HTR-8/SVneo (cell line): Measurements from ENCODE around the gene LRRC32.

Source experiments
- DNase-seq: peaks from one replicate; pipeline ENCODE4 v3.0.0; 2011; ENCODE audit warnings: low spot score, mixed read lengths; ENCODE audit not compliant: insufficient read length
- FAIRE-seq: peaks from 2 replicates; lab custom pipeline; 2011; peaks lifted over from hg19 to GRCh38; lab: Jason Lieb, UNC

Gene LRRC32

DNA sequence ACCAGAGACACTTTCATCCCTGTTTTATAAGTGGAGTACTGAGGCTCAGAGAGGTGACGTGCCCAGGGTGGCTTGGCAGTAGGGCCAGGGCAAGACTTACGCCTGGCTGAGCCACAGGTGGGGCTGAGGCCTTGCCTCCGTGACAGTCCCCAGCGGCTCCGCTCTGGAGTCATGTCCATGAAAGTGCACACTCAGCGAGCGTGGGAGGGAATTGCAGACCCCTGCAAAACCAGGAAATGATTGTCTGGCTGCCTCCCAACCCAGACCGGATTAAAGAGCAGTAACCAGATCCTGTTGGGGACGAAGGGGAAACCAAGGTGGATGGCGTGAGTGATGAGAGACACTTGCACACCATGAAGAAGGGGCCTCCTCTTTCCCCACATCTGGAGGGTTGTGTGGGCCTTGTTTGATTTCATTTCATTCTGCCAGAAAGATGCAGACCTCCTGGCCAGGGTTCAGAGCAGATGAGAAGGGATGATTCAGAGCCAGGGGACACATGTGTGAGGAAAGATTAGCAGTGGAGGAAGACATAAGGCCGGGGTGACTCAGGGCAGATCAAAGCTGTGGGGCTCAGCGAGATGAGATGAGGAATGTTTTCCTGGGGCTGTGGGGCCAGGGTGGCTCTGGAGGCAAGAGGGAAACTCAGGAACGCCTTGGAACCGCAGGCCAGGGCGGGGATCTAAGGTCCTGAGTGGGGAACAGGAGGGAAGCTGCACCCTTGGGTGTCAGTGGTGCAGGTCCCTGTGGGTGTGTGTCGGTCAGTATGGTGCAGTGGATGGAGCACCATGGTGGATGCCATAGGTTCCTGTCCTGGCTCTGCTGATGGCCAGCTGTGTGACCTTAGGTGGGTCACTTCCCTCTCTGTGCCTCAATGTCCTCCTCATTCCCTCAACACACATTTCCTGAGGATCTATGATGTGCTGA, 29.9 kb upstream of the LRRC32 start:
- DNase-seq = peak; percentile 90
- FAIRE-seq = peak; percentile 36

DNA sequence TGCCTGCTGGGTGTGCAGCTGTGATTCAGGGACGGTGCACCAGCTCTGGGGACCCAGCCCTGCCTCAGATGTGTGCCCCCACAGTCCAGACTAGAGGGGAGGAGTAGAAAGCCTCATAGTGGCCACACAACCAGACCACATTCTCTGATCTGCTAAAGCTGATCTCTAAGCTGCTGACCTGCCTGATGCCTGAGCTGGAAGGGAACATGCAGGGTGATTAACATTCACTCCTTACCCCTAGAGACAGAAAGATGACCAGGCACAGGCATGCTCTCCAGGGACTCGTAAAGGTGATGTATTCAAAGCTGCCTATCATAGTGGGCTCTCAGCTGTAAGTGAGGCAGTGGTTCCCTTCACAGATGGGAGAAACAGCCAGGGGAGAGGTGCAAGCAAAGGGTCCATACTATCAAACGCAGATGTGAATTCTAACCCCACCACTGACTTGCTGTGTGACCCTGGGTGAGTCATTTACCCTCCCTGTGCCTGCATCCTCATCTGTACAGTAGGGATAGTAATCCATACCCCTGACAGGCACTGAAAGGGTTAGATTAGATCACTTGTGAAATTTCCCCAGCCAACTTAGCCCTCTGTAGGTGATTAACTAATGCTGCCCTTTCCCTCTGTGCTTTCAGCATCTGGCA, 29.0 kb upstream of the LRRC32 start:
- FAIRE-seq = no peak
- no peak for DNase-seq

DNA sequence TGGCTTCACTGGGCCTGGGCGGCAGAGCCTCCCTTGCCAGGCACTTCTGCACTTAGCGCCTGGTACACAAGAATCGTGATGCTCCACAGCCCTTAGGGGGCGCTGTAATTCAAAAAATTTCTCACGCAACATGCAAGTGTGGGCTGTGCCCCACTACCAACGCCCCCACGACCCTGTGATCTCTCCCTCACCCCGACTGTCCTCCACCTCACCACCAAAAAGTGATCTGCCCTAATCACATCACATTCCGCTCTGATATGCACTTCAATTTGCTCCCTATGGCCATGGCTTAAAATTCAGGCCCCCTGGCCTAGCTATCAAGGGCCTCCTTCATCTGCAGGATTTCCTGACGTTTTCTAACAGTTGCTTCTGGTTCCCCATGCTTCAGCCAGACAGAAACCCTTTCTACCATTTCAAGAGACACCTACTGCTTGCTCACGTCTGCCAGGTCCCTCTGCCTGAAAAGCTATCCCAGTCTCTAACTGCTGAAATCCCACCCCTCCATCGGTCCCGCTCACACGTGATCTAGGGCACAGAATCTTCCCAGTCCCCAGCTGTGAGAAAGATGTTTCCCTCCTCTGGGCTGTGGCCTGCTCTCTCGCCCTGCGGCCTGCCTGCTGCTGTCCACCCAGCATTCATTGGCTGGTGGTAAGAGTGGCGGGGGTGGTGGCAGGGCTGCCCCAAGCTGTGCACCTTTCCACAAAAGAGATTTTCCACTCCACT, 27.9 kb upstream of the LRRC32 start:
- DNase-seq (no peak), FAIRE-seq (no peak)

DNA sequence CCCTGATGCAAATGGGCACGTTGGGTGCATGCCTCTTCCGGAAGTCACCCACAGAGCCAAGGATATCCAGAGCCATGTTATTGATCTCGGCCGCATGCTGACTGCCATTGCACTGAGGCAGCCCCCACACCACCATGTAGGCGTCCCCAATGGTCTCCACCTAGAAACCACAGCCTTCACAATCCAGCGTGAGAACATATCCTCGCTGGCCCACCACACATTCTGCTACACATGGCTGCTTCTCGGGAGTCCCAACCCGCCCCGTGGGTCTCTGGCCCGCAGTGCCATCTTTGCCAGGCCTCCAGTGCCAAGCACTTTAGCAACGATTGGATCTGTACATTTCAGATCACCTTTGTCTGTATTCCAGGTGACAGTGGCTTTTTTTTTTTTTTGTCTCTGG, 26.2 kb upstream of the LRRC32 start:
- DNase-seq = no peak
- no peak for FAIRE-seq

DNA sequence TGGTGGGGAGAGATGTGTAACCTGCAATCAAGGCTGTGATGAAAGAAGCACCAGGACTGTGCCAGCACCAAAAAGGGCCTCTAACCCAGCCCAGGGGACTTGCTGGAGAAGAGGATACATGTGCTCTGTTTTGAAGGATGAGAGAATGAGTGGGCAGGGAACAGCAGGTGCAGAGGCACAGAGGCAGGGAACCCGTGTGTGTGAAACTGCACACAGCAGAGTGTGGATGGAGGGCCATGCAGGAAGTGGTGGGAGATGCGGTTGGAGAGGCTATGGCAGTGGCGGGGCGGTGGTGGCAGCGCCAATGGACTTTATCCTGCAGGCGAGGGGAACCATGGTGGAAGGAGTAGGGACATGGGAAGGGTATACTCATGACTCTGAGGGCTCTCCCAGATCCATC, 25.2 kb upstream of the LRRC32 start:
- DNase-seq (no peak), FAIRE-seq (no peak)

DNA sequence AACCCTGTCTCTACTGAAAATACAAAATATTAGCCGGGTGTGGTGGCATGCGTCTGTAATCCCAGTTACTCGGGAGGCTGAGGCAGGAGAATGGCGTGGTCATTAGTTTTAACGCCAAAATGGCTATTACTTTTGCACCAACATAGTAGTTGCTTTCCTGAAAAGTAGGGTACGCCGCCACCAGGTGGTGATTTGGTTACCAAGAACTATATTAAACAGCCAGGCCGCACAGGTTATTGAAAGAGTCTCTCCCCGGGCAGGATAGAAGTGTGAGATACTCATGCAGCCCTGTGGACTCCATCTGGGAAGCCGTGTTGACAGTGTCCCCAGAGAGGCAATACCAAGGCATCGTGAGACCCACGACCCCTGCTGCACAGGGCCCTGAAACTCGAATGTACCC, 24.6 kb upstream of the LRRC32 start:
- FAIRE-seq (no peak), DNase-seq (no peak)

DNA sequence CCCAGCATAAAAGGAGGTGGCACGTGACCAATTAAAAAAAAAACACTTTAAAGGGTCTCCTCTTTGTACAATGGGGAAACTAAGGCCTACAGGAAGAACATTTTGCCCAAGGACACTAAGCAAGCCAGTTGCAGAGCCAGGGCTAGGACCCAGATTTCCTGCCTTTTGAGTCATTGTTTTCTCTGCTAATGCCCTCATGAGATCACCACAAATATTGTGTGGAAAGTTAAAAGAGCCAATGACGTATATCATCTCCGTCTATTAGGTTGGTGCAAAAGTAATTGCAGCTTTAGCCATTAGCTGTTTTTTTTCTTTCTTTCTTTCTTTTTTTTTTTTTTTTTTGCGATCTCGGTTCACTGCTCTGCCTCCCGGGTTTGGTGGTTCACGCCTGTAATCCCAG, 24.1 kb upstream of the LRRC32 start:
- DNase-seq (peak; percentile 53), FAIRE-seq (no peak)

DNA sequence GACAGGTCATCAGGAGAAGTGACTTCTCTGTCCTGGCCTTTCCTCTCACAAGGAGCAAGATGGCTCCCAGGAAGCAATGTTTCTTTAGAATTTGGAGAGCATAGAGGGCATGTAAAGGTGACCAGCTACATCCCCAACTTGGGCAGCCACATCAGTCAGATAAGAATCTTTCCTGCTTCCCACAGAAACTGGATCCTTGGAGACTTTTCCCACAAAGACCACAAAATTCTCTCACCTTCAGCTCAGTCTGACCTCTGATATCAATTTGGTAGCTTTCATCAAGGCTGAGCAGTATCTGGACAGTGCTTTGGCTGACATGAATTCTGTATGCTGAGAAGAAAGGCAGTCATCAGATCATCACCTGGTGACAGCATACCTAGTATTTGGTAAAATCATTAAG, 23.3 kb upstream of the LRRC32 start:
- FAIRE-seq (no peak), DNase-seq (no peak)

DNA sequence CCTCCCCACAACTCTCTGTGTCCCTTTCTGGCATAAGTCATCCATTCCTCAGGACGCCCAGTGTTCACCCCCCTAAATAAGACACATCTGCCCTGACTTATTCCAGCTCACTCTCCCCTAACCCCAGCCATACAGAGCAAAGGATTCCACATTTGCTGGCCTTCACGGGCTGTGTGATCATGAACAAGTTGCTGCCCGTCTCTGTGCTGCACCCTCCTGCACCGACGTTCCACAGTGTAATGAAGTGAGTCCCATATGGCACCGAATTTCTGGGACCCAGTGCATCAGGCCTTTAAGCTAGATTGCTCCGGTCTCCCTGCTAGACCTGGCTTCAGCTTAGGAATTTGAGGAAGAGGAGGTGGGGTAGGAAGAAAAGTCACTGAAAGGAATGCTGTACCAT, 22.4 kb upstream of the LRRC32 start:
- FAIRE-seq (no peak), DNase-seq (no peak)

DNA sequence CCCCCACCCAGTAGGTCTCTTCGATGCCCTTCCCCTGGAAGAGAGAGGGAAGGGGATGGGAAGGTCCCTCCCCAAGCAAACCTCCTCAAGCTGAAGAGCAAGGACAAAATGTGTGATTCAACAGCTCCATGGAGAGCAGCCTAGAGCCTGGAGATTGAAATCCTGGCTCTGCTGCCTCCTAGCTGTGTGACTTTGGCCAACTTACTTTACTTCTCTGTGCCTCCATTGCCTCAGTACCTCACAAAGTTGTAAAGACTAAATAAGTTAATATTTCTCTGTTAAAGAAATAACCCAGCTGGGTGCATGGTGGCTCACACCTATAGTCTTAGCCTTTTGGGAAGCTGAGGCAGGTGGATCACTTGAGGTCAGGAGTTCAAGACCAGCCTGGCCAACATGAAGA, 21.1 kb upstream of the LRRC32 start:
- FAIRE-seq (no peak), DNase-seq (no peak)

DNA sequence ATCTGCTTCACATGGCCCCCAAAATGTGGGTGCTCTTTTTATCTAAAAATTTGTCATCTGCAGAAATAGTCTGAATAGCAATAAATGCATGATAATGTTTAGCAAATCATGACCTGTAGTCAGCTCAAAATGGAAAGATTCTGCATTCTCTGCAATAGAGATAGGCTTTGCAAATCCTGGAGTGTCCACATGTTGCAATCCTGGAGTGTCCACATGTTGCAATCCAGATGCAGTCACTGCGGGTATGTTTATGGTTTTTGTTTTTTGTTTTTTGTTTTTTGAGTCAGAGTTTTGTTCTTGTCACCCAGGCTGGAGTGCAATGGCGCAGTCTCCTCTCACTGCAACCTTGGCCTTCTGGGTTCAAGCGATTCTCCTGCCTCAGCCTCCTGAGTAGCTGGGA, 20.2 kb upstream of the LRRC32 start:
- DNase-seq (no peak), FAIRE-seq (no peak)

DNA sequence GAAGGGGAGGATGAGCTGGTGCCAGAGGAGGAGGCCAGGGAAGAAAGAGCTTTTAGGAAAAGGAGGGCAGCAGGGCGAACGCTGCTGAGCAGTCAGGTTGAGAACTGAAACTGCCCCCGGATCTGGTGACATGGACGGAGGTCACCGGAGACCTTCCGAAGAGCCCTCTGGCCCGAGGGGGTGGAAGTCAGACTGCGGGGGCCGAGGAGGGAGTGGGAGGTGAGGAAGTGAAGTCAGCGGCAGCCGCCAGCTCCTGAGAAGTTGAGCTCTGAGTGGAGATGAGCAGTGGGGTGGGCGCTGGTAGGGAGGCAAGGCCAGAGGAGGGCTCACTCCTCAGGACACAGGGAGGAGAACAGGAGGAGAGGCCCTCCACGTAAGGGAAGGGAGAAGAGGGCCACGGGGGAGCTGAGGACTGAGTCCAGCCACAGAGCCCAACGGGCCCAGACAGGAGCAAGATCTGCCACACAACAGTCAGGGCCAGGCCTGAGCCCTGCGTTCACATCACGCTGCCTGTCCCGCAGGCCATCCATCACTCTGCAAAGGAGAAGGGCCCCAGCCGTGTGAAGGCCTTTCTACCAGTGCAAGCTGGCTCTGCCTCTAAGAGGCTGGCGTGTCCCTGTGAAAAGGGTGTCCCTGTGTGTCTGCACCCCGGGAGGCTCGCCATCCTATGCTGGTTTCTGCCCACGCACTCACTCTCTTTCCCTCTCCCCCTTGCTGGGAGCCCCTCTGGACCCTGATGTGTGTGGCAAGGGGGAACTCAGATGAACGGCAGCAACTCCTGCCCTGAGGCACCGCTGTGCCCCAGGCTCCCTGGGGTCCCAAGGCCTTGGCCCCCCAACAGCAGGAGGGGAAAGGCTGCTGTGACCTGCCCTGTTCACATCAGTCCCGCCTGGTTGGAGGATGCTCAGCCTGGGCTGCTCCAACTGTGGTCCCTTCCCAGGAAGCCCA, 19.0 kb upstream of the LRRC32 start:
- DNase-seq (no peak), FAIRE-seq (no peak)

DNA sequence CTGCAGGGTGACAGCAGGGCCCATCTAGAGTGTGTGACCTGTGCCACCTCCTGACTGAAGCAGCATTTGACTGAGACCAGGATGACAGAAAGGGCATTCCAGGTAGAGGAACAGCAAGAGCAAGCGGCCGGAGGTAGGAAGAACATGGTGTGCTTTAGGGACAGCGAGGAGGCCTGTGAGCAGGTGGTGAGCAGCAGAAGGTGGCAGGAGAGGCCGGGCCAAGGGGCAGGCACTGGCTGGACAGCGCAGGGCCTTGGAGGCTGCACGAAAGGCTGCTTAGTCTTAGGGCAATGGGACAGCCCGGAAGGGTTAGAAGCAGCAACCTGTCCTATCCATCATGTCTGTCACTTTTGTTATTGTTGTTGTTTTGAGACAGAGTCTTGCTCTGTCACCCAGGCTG, 17.6 kb upstream of the LRRC32 start:
- FAIRE-seq (no peak), DNase-seq (no peak)

DNA sequence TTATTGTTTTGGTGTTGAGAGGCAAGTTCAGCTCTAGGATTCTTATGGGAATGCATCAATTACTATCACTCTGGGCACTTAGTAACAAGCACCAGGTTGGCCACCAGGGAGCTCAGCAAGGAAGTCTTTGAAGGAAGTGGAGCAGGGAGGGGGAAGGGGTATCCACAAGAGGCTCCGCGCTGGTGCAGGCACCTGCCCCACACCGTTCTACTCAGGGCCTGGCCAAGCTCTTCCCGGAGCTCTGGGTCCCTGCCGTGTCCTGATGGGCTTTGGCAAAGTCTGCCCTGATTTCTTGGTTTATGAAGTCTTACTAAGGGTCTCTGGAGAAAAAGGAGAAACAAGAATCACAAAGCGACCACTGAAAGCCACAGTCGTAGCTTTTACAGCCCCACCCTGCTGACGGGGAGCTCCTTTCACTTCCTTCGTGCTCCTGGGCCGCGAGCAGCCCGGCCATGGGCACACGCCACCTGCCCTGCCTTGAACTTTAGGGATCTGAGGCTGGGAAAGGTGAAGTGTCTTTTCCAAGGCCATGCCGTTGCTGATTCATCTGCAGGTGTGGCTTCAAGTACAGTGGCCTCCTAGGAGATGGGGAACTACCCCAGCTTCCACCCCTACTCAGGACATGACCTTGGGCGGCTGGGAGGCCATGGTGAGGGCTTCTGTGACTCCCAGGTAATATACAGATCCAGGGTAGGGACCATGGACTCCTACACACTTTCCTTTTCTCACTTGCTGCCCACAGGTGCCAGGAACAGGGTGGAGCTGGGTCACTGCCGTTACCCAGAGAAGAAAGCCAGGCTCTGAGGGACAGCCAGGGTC, 15.9 kb upstream of the LRRC32 start:
- no peak for DNase-seq
- FAIRE-seq = no peak

DNA sequence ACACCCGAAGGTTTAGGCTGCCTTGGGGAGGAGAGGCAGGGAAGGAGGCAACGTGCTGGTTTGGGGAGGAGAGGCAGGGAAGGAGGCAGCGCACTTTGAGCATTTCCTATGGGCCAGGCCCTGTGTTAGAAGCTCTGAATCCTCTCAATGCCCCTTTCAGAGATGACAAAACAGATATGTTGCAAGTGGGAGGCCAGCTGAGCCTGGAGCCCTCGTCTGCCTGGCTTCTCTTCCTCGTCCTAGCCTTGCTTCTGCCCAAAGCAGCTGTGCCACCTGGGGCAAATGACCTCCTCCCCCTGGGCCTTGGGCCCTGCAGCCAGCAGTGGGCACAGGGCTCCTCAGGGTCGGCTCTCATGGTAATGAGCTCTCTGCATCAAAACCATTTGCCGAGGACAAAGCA, 15.3 kb upstream of the LRRC32 start:
- DNase-seq (no peak), FAIRE-seq (no peak)

DNA sequence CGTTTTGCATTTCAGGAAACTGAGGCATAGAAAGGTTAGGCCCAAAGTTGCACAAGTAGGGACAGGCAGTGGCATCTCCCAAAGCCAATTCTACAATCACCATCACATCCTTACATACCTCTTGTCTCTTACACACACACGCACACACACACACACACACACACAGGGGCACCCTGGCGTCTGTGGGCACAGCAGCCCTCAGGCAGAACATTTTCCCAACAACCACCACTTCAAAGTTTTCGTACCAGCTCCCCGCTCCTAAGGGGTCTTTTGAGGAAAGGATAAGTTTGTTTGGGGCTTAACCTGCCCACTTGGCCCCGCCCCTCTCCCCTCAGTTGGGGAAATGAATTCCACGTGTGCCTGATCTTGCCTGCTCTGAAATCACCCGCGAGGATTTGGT, 14.7 kb upstream of the LRRC32 start:
- FAIRE-seq = no peak
- no peak for DNase-seq

DNA sequence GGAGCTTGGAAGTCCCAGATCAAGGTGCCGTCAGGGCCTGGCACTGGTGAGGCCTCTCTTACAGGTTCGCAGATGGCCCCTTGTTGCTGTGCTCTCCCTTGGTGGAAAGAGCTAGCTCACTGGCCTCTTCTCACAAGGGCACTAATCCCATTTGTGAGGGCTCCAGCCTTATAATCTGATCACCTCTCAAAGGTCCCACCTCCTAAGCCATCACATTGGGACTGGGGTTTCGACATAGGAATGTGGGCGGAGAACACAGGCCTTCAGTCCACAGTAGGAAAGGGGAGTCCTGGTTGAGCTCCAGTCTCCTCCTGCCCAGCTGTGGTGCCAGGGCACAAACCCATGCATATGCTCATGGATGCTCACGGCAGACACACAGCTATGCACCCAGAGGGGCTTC, 14.0 kb upstream of the LRRC32 start:
- FAIRE-seq (no peak), DNase-seq (no peak)

DNA sequence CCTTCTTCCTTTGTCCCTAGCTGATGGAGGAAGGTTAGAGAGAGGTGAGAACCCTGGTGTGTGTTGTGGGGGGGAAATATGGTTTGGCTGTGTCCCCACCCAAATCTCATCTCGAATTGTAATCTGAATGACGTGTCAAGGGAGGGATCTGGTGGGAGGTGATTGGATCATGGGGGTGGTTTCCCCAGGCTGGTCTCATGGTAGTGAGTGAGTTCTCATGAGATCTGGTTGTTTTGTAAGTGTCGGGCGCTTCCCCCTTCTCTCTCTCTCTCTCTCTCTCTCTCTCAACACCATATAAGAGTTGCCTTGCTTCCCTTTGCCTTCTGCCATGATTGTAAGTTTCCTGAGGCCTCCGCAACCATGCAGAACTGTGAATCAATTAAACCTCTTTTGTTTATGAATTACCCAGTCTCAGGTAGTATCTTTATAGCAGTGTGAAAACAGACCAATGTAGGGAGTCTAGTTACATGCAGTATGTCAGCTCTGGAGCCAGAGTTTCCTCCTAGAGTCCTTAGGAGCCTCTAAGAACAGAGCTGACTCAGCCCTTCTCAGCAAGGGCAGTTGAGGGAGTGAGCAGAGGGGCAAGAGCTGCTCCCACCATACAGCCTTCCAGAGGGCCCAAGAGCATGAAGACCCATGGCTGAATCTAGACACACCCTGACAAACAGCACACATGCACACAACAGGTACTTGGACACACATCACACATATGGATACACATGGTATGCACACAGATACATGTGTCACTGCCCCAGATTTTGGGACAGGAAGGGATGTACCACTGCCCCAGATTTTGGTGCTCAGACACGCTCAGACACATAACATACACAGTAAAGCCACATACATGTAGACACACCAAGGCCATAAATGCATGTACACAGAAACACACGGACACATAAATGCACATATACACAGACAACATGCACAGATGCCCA, 12.9 kb upstream of the LRRC32 start:
- DNase-seq (no peak), FAIRE-seq (peak; percentile 38)
